B cell (primary cell): ENCODE measurements around the gene ZNF618.

ENCODE experiments used
- CTCF ChIP-seq: fragments of 200-600 bp; IDR thresholded peaks from one replicate; pipeline ENCODE4 v1.8.0; 2022; ENCODE audit warnings: antibody characterized with exemption, mild to moderate bottlenecking
- EZH2 ChIP-seq: IDR thresholded peaks from 2 replicates; pipeline ENCODE4 v1.6.1; 2012; ENCODE audit warnings: borderline replicate concordance, low read depth, mild to moderate bottlenecking, moderate library complexity, low read length; ENCODE audit not compliant: insufficient read depth, poor library complexity, severe bottlenecking

GRCh38 chr9:114053246-114054005, 177.3 kb downstream of the ZNF618 start:
- TF ChIP-seq EZH2 (no peak), CTCF (no peak)
